GM12878 (cell line): Measurements from ENCODE around the gene RABGEF1. TPM values are rescaled to one million over a fixed set of nuclear protein-coding genes. Genes with fewer than 3 reads are reported as not detected.

Experiments used
- ATAC-seq: fragments of 200-7000 bp; cut with Tn5 transposase; 3 replicates; pipeline ENCODE4 v1.9.1; 2020; ENCODE audit warnings: mild to moderate bottlenecking, moderate library complexity
- BruUV-seq: library from RNA; stranded (reverse); fragments of 400-500 nt; replicated peaks from 2 replicates; lab custom pipeline; 2021; lab: Mats Ljungman, UMichigan
- CTCF ChIA-PET: fragments of 300-600 bp; sonication (Branson Sonifier 250); formaldehyde crosslinking; extraction: SDS; loops from one replicate; lab custom pipeline; 2021; ENCODE audit warnings: inconsistent platforms; lab: Yijun Ruan, JAX
- POLR2A ChIA-PET: fragments of 350-600 bp; formaldehyde crosslinking; extraction: SDS; loops from one replicate; lab custom pipeline; 2021; ENCODE audit warnings: inconsistent platforms; lab: Charles Lee
- RAD21 ChIA-PET: fragments of 300-600 bp; sonication (Branson Sonifier 250); formaldehyde crosslinking; loops from one replicate; lab custom pipeline; 2023; ENCODE audit warnings: antibody characterized with exemption; ENCODE audit not compliant: unreplicated experiment; lab: Charles Lee
- SMC1A ChIA-PET: fragments of 300-600 bp; sonication (Branson Sonifier 250); formaldehyde crosslinking; loops from one replicate; lab custom pipeline; 2023; ENCODE audit not compliant: unreplicated experiment, uncharacterized antibody; lab: Charles Lee
- DNase-seq: peaks from one replicate; pipeline ENCODE4 v3.0.0-alpha.2; 2011; ENCODE audit warnings: low read depth, low spot score
- FAIRE-seq: peaks from 3 replicates; lab custom pipeline; 2011; peaks lifted over from hg19 to GRCh38; lab: Jason Lieb, UNC
- H2AFZ ChIP-seq: 2 replicates; pipeline ENCODE4 v1.6.0; 2011; ENCODE audit warnings: low read depth, low read length, control low read depth; ENCODE audit not compliant: control insufficient read depth
- H3K27ac ChIP-seq: 2 replicates; pipeline ENCODE4 v1.5.1; 2011; ENCODE audit warnings: control low read depth; ENCODE audit not compliant: control insufficient read depth, insufficient read depth
- H3K27me3 ChIP-seq, 2 experiments: replicated peaks in 1 of 2; 2 replicates each; pipeline versions ENCODE4 v1.6.0 to v1.6.1; 2011; ENCODE audit warnings: low read length in 1 of 2; ENCODE audit not compliant: control insufficient read depth in 2 of 2, insufficient read depth in 2 of 2
- H3K36me3 ChIP-seq, 2 experiments: 2 replicates each; pipeline ENCODE4 v1.5.1; 2011; ENCODE audit warnings: low read length in 1 of 2; ENCODE audit not compliant: control insufficient read depth in 2 of 2, insufficient read depth in 2 of 2
- H3K4me1 ChIP-seq: 2 replicates; pipeline ENCODE4 v1.6.1; 2011; ENCODE audit warnings: mild to moderate bottlenecking, low read length, moderate library complexity, mixed read lengths; ENCODE audit not compliant: control insufficient read depth, insufficient read depth
- H3K4me2 ChIP-seq: 2 replicates; pipeline ENCODE4 v1.6.0; 2011; ENCODE audit warnings: control low read depth; ENCODE audit not compliant: control insufficient read depth, insufficient read depth
- H3K4me3 ChIP-seq: fragments of 200-600 bp; sonication (generic); 2 replicates; pipeline ENCODE4 v1.5.1; 2016
- H3K79me2 ChIP-seq: 2 replicates; pipeline ENCODE4 v1.6.0; 2011; ENCODE audit warnings: low read length; ENCODE audit not compliant: control insufficient read depth, insufficient read depth
- H3K9ac ChIP-seq: 2 replicates; pipeline ENCODE4 v1.8.0; 2011; ENCODE audit warnings: low read length, control low read depth, mixed read lengths; ENCODE audit not compliant: control insufficient read depth, insufficient read depth
- H3K9me3 ChIP-seq: replicated peaks from 3 replicates; pipeline ENCODE4 v1.5.1; 2011; ENCODE audit warnings: mild to moderate bottlenecking, low read length; ENCODE audit not compliant: control insufficient read depth, insufficient read depth
- H4K20me1 ChIP-seq: 2 replicates; pipeline ENCODE4 v1.6.0; 2011; ENCODE audit not compliant: control insufficient read depth, insufficient read depth
- BCL11A ChIP-seq: IDR thresholded peaks from 2 replicates; pipeline ENCODE4 v1.6.1; 2011; ENCODE audit warnings: low read depth, low read length
- BHLHE40 ChIP-seq, 2 experiments: fragments of 450-650 bp in 1 of 2; IDR thresholded peaks; 2 replicates each; pipeline ENCODE4 v1.6.1; 2011 to 2017; ENCODE audit warnings: low read depth in 2 of 2, borderline replicate concordance in 1 of 2, improper control_type of control experiment in 1 of 2, low read length in 1 of 2, mild to moderate bottlenecking in 1 of 2
- BRCA1 ChIP-seq: IDR thresholded peaks from 2 replicates; pipeline ENCODE4 v1.6.1; 2011; ENCODE audit warnings: low read depth, low read length, improper control_type of control experiment
- CBFB ChIP-seq: IDR thresholded peaks from 2 replicates; pipeline ENCODE4 v1.6.1; 2016; ENCODE audit warnings: antibody characterized with exemption, low read depth
- CHD1 ChIP-seq: IDR thresholded peaks from 2 replicates; pipeline ENCODE4 v1.6.1; 2012; ENCODE audit warnings: low read depth, low read length, improper control_type of control experiment
- PAX8 ChIP-seq: fragments of 450-650 bp; IDR thresholded peaks from 2 replicates; pipeline ENCODE4 v1.6.1; 2017; ENCODE audit warnings: mild to moderate bottlenecking, moderate library complexity
- PML ChIP-seq: IDR thresholded peaks from 2 replicates; pipeline ENCODE4 v1.6.1; 2012; ENCODE audit warnings: low read length, inconsistent platforms
- RUNX3 ChIP-seq: IDR thresholded peaks from 2 replicates; pipeline ENCODE4 v1.6.1; 2012; ENCODE audit warnings: low read length, inconsistent platforms
- SMAD5 ChIP-seq: IDR thresholded peaks from 2 replicates; pipeline ENCODE4 v1.6.1; 2016; ENCODE audit warnings: antibody characterized with exemption, low read depth
- SRF ChIP-seq, 2 experiments: IDR thresholded peaks; 2 replicates each; pipeline ENCODE4 v1.6.1; 2011; ENCODE audit warnings: low read depth in 2 of 2, low read length in 2 of 2, mild to moderate bottlenecking in 1 of 2, moderate library complexity in 1 of 2
- ZSCAN29 ChIP-seq: fragments of 450-650 bp; IDR thresholded peaks from 2 replicates; pipeline ENCODE4 v1.6.1; 2017; ENCODE audit warnings: mild to moderate bottlenecking, moderate library complexity
- WGBS: methylation state at CpG from one replicate; pipeline ENCODE4 v1.1.6; 2016; ENCODE audit warnings: low lambda C conversion rate; ENCODE audit not compliant: insufficient replicate concordance, insufficient coverage; ENCODE audit errors: missing lambda C conversion rate; 5-methylcytosine and 5-hydroxymethylcytosine counted together
- in situ Hi-C: fragments of 300-500 bp; cut with MboI; formaldehyde crosslinking; loops from 9 replicates; pipeline ENCODE4 v1.14.3; 2018; ENCODE audit warnings: mixed read lengths
- intact Hi-C: fragments of 100-400 bp; cut with micrococcal nuclease; formaldehyde crosslinking; loops from one replicate; pipeline ENCODE4 v1.14.2; 2022; ENCODE audit not compliant: unreplicated experiment
- polyA plus RNA-seq, 11 experiments: library from polyadenylated mRNA; depleted of rRNA in 4 of 11; unstranded in 6 of 11; stranded (reverse) in 5 of 11; fragments of >200 nt; fragmentation: Nextera tagmentation in 4 of 11; fragmentation: Illumina TruSeq in 1 of 11; extraction: Ambion mirVana in 4 of 11; extraction: Trizol in 1 of 11; gene quantifications; 1 replicate in 1 of 11; 2 replicates in 10 of 11; pipeline versions ENCODE4 v1.2.1 to v1.2.3, GENCODE V29; 2011 to 2016; ENCODE audit warnings: inconsistent platforms in 2 of 11, missing spikeins in 2 of 11, low read depth in 1 of 11
- total RNA-seq, 4 experiments: library from RNA; depleted of rRNA in 3 of 4; stranded (reverse); fragments of >200 nt in 3 of 4; fragmentation: Illumina TruSeq in 1 of 4; extraction: Trizol in 1 of 4; gene quantifications; 2 replicates each; pipeline versions ENCODE4 v1.2.1 to v1.2.3, GENCODE V29; 2013 to 2021
- TF ChIP-seq, protein P1 (sequence below): IDR thresholded peaks from 2 replicates; pipeline ENCODE4 v1.6.1; 2012; ENCODE audit warnings: mild to moderate bottlenecking, low read depth, low read length

RABGEF1 gene
- total and polyA plus RNA-seq, 10 of the 15 experiments (the other 5 are each of a cell fraction or from before 2014, with no cell fraction given), result 10.2 to 36.4 (median 26.1) TPM

DNA sequence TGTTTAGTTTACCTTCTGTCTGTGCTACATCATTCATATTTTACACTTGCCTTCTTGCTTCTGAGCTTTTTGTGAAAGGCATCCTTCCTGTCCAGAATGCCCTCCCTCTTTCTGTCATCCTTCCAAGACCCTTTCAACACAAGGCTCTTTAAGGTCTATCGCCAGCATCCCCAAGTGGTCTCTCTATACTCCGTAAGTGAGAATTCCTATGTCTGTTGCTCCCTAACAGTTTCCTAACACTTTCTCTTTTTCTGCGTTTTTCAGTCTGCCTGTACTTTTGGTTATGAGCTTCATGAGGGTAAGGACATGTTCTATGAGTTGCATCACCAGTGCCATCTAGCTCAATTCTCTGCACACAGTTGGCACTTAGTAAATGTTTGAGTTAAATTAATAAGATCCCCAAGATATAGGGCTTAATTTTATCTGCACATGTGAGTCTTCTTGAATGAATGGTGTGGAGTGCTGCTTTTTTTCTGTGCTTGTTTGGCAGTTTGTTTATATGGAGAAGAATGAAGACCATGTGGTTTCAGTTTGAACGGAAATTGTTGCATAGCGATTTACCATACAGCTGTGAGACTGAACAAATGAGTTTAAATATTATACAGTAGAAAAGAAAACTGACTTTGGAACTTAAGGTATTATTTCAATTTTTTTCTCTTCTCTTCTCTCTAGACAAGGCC lies 29.4 kb downstream of the RABGEF1 start:
- CTCF ChIA-PET, result interaction anchor here (1.0 to 2.0 kb wide), 3 partner anchors 10 to 20 kb away, joined by 3 to 5 read pairs (median 3); no protein-coding TSS in a partner anchor
- DNase-seq (no peak), ATAC-seq (no peak), FAIRE-seq (no peak)
- SMC1A ChIA-PET, result interaction anchor here (0.9 to 2.6 kb wide), 6 partner anchors 9 to 115 kb away, joined by 3 to 10 read pairs (median 4); no protein-coding TSS in a partner anchor
- in situ Hi-C loops (no loop called here), intact Hi-C loops (loop anchor here (10.0 kb wide), 1 partner anchor 215 kb away; no protein-coding TSS in a partner anchor)
- H3K9ac ChIP-seq, result no peak overlapping the region
- no peaks in the 10 kb centered on the region for H3K27me3 ChIP-seq
- H3K9me3 ChIP-seq, result no peaks in the 10 kb centered on the region
- RAD21 ChIA-PET, result interaction anchor here (1.2 kb wide), 1 partner anchor 12 kb away, joined by 3 read pairs; no protein-coding TSS in a partner anchor
- H3K4me1 ChIP-seq, result peaks cover 20% of the 10 kb centered on the region
- no peak overlapping the region for H3K27ac ChIP-seq
- H4K20me1 ChIP-seq, result no peaks in the 10 kb centered on the region
- H3K4me3 ChIP-seq, result no peak overlapping the region
- 49% methylated on average over 5 of the region's 5 CpGs for WGBS
- POLR2A ChIA-PET, result interaction anchor here (0.6 to 1.1 kb wide), 4 partner anchors 23 to 551 kb away, joined by 3 to 4 read pairs (median 3); no protein-coding TSS in a partner anchor
- H3K4me2 ChIP-seq, result no peak overlapping the region; the same call in 1 of the 2 replicates
- peaks cover 4 to 9% of the 10 kb centered on the region in 2 experiments for H3K36me3 ChIP-seq
- TF ChIP-seq BRCA1 (no peak), BCL11A (no peak), PML (no peak), BHLHE40 (IDR thresholded peaks at IDR 0.05; ENCODE audit: borderline replicate concordance in 1 of 2, low read depth in 2 of 2, low read length in 1 of 2) (no peak), CBFB (no peak), CHD1 (no peak), ZSCAN29 (no peak), PAX8 (no peak), SMAD5 (no peak), SRF (IDR thresholded peaks at IDR 0.05; ENCODE audit: low read depth in 2 of 2, low read length in 2 of 2) (no peak), RUNX3 (no peak)
- TF ChIP-seq, protein P1, sequence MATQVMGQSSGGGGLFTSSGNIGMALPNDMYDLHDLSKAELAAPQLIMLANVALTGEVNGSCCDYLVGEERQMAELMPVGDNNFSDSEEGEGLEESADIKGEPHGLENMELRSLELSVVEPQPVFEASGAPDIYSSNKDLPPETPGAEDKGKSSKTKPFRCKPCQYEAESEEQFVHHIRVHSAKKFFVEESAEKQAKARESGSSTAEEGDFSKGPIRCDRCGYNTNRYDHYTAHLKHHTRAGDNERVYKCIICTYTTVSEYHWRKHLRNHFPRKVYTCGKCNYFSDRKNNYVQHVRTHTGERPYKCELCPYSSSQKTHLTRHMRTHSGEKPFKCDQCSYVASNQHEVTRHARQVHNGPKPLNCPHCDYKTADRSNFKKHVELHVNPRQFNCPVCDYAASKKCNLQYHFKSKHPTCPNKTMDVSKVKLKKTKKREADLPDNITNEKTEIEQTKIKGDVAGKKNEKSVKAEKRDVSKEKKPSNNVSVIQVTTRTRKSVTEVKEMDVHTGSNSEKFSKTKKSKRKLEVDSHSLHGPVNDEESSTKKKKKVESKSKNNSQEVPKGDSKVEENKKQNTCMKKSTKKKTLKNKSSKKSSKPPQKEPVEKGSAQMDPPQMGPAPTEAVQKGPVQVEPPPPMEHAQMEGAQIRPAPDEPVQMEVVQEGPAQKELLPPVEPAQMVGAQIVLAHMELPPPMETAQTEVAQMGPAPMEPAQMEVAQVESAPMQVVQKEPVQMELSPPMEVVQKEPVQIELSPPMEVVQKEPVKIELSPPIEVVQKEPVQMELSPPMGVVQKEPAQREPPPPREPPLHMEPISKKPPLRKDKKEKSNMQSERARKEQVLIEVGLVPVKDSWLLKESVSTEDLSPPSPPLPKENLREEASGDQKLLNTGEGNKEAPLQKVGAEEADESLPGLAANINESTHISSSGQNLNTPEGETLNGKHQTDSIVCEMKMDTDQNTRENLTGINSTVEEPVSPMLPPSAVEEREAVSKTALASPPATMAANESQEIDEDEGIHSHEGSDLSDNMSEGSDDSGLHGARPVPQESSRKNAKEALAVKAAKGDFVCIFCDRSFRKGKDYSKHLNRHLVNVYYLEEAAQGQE, result no peak
- H2AFZ ChIP-seq, result no peak overlapping the region
- peaks cover 35% of the 10 kb centered on the region for H3K79me2 ChIP-seq
- BruUV-seq, result no TSS peak
